Heart right ventricle (tissue), 16 donors: ENCODE results near the gene TBC1D24. TPM values are rescaled to one million over a fixed set of nuclear protein-coding genes. Genes with fewer than 3 reads are reported as not detected.
A peak's percentile ranks its signal among the peaks of the same experiment; 100 is the strongest.

ENCODE experiments used
- ATAC-seq, 8 donors: fragments of 200-7000 bp; cut with Tn5 transposase; one replicate each; pipeline ENCODE4 v1.9.1; 2020; ENCODE audit warnings: mild to moderate bottlenecking in 8 of 8, moderate library complexity in 8 of 8, moderate number of reproducible peaks in 1 of 8
- DNase-seq, 2 donors: peaks; one replicate each; pipeline ENCODE4 v3.0.0-alpha.2; 2020
- H3K27ac ChIP-seq, 10 donors: fragments of 200-600 bp; sonication (generic) in 2 of 10; one replicate each; pipeline versions ENCODE4 v1.5.0 to v1.8.0; 2020 to 2022; ENCODE audit warnings: mild to moderate bottlenecking in 3 of 10
- H3K27me3 ChIP-seq, 7 donors: fragments of 200-600 bp; one replicate each; pipeline ENCODE4 v1.8.0; 2021 to 2022; ENCODE audit warnings: mild to moderate bottlenecking in 2 of 7
- H3K36me3 ChIP-seq, 9 donors: fragments of 200-600 bp; sonication (generic) in 1 of 9; one replicate each; pipeline versions ENCODE4 v1.5.0 to v1.8.0; 2020 to 2022; ENCODE audit warnings: mild to moderate bottlenecking in 2 of 9
- H3K4me1 ChIP-seq, 9 donors: fragments of 200-600 bp; sonication (generic) in 1 of 9; one replicate each; pipeline versions ENCODE4 v1.5.0 to v1.8.0; 2020 to 2022; ENCODE audit warnings: mild to moderate bottlenecking in 4 of 9
- H3K4me3 ChIP-seq, 10 donors: fragments of 200-600 bp; sonication (generic) in 2 of 10; one replicate each; pipeline versions ENCODE4 v1.5.0 to v1.8.0; 2020 to 2022; ENCODE audit warnings: mild to moderate bottlenecking in 7 of 10, moderate library complexity in 2 of 10
- H3K9me3 ChIP-seq, 11 donors: fragments of 200-600 bp in 10 of 11; sonication (generic) in 2 of 11; one replicate each; pipeline versions ENCODE4 v1.5.0 to v1.8.0; 2013 to 2022; ENCODE audit warnings: mild to moderate bottlenecking in 2 of 11, control low read depth in 1 of 11, moderate library complexity in 1 of 11
- whole genome bisulfite sequencing, 2 donors: extraction: QIAGEN DNeasy Blood & Tissue Kit; methylation state at CpG; one replicate each; pipeline ENCODE4 v1.1.7; 2013; ENCODE audit warnings: inconsistent platforms in 1 of 2; 5-methylcytosine and 5-hydroxymethylcytosine counted together
- intact Hi-C, 10 donors: fragments of 100-400 bp; cut with DNase I; formaldehyde crosslinking; loops; one replicate each; pipeline versions ENCODE4 v1.11.1 to v1.14.2; 2022
- polyA plus RNA-seq, 2 donors: library from polyadenylated mRNA; stranded (reverse); fragments of 200-250 nt; gene quantifications; one replicate each; pipeline ENCODE4 v1.2.3, GENCODE V29; 2013
- total RNA-seq, 10 donors: library from RNA; stranded (reverse); fragmentation: NEBNext Ultra II Directional in 3 of 10; extraction: Animal tissue kit (Norgen Biotek cat#: 25700) in 3 of 10; gene quantifications; one replicate each; pipeline versions ENCODE4 v1.2.1 to v1.2.4, GENCODE V29; 2021 to 2023
- TF ChIP-seq, protein P1 (sequence below), 9 donors: fragments of 200-600 bp; sonication (generic) in 2 of 9; IDR thresholded peaks; one replicate each; pipeline versions ENCODE4 v1.5.0 to v1.8.0; 2021 to 2022; ENCODE audit warnings: antibody characterized with exemption in 9 of 9, mild to moderate bottlenecking in 5 of 9, moderate library complexity in 1 of 9
- donor health status: Arrhythmogenic right ventricular cardiomyopathy.
- donor health status: ischemic (EF 13 %, LVEDD 7.1; RV severe dilation, severe dysfunction).
- donor health status: healthy with polysubstance abuse.
- donor health status: DM: no; HTN: yes; CAD: no.
- donor health status: DM: no; HTN: no; CAD: no.
- donor health status: ischemic (EF 25% LVEDD 6.9; RV normal size, moderate dysfunction).
- donor health status: ischemic (EF 25% LVEDD 5.7; RV mildly dilated, moderate dysfunction).
- donor health status: healthy.
- donor health status: DM: yes; HTN: yes; CAD: no.
- donor health status: Ischemic cardiomyopathy.
- donor health status: ischemic (EF 35%, LVEDD 5.7; RV mildly dilated, moderate dysfunction).
- donor health status: nonischemic (EF 11% LVEDD 7.7; RV severe dilation, severe dysfunction).
- donor health status: DM: yes; HTN: yes; CAD: no.
- donor health status: PGD.
- donor health status: ischemic (EF 29% LVEDD 5.4; RV normal size, mild dysfunction).
- donor health status: nonischemic (EF 23%, LVEDD 6.1; RV moderate dilation, normal function).

Gene TBC1D24
- total and polyA plus RNA-seq, 12 donors, result 3.4 to 14.9 (median 9.0) TPM

DNA sequence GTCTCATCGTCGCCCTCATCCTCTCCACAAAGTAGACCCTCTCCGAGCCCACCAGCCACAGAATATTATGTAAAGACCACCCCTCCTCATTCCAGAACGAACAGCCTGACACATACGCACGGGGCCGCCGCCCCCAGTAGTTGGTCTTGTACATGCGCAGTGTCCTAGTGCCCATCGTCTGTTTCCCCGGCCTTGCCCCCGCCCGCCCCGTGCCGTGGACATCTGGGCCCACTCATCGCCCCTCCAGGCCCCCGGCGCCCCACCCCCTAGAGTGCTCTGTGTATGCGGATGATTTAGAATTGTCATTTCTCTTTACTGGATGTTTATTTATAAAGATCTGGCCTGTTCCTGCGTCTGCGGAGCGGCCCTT is 44.8 kb downstream of the TBC1D24 start:
- H3K9me3 ChIP-seq, result no peaks in the 10 kb centered on the region
- DNase-seq (peak in 1 of 2 donors; percentile 28), ATAC-seq (peak in 5 of 8 donors; percentile 1 to 19 (median 9))
- peak overlapping the region in 9 of 10 donors; percentile 66 to 91 (median 83) for H3K27ac ChIP-seq
- intact Hi-C loops, result no loop called here
- 36 to 37% methylated on average over 22 of the region's 22 CpGs for WGBS, 2 donors
- peaks cover 0 to 41% (median 5%) of the 10 kb centered on the region in 9 donors for H3K36me3 ChIP-seq
- H3K4me3 ChIP-seq, result peak overlapping the region in 9 of 10 donors; percentile 54 to 74 (median 62)
- H3K27me3 ChIP-seq, result no peaks in the 10 kb centered on the region
- TF ChIP-seq, protein P1, sequence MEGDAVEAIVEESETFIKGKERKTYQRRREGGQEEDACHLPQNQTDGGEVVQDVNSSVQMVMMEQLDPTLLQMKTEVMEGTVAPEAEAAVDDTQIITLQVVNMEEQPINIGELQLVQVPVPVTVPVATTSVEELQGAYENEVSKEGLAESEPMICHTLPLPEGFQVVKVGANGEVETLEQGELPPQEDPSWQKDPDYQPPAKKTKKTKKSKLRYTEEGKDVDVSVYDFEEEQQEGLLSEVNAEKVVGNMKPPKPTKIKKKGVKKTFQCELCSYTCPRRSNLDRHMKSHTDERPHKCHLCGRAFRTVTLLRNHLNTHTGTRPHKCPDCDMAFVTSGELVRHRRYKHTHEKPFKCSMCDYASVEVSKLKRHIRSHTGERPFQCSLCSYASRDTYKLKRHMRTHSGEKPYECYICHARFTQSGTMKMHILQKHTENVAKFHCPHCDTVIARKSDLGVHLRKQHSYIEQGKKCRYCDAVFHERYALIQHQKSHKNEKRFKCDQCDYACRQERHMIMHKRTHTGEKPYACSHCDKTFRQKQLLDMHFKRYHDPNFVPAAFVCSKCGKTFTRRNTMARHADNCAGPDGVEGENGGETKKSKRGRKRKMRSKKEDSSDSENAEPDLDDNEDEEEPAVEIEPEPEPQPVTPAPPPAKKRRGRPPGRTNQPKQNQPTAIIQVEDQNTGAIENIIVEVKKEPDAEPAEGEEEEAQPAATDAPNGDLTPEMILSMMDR (IDR thresholded peaks at IDR 0.05), result no peak
- peaks cover 49 to 66% (median 60%) of the 10 kb centered on the region in 9 donors for H3K4me1 ChIP-seq

DNA sequence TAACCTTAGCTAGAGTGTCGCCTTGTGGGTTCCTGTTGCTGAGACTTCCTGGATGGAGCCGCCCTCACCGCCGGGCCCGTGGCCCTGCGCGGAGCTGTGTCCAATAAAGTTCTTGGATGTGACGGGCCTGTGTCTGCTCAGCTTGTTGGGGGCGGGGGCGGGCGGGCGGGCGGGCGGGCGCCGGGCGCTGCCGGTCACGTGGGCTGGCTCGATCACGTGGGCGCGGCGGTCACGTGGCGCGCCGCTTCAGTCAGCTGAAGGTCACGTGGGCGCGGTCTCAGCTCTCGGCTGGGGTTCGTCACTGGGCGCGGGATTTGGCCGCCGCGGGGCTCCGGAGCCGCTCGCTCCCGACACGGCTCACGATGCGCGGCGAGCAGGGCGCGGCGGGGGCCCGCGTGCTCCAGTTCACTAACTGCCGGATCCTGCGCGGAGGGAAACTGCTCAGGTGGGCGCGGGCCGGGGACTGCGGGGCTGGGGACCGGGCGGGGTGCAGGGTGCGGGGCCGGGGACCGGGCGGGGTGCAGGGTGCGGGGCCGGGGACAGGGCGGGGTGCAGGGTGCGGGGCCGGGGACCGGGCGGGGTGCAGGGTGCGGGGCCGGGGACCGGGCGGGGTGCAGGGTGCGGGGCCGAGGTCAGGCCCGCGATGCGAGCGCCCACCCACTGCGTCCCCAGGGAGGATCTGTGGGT is 45.3 kb downstream of the TBC1D24 start, which contains the start of gene AMDHD2:
AMDHD2 (plus strand) TSS at position 275 of the 687 bp plus-strand sequence; CDS start at position 363, 88 bp downstream.
- ATAC-seq (peak; percentile 78 to 90 (median 86)), DNase-seq (peak; percentile 92 to 93)
- H3K27ac ChIP-seq, result peak within 1 kb of the TSS in 9 of 10 donors; percentile 66 to 91 (median 83)
- intact Hi-C loops, result no loop called here
- H3K27me3 ChIP-seq, result no peaks in the 10 kb centered on the region
- H3K4me3 ChIP-seq, result peak within 1 kb of the TSS; percentile 34 to 74 (median 62)
- H3K4me1 ChIP-seq, result peaks cover 46 to 61% (median 56%) of the 10 kb centered on the region in 9 donors
- WGBS, 2 donors, result 1% methylated on average over 63 to 83 of the region's 83 CpGs
- H3K36me3 ChIP-seq, result peaks cover 0 to 47% (median 5%) of the 10 kb centered on the region in 9 donors
- H3K9me3 ChIP-seq, result no peaks in the 10 kb centered on the region
- TF ChIP-seq, protein P1 (IDR thresholded peaks at IDR 0.05), result no peak

DNA sequence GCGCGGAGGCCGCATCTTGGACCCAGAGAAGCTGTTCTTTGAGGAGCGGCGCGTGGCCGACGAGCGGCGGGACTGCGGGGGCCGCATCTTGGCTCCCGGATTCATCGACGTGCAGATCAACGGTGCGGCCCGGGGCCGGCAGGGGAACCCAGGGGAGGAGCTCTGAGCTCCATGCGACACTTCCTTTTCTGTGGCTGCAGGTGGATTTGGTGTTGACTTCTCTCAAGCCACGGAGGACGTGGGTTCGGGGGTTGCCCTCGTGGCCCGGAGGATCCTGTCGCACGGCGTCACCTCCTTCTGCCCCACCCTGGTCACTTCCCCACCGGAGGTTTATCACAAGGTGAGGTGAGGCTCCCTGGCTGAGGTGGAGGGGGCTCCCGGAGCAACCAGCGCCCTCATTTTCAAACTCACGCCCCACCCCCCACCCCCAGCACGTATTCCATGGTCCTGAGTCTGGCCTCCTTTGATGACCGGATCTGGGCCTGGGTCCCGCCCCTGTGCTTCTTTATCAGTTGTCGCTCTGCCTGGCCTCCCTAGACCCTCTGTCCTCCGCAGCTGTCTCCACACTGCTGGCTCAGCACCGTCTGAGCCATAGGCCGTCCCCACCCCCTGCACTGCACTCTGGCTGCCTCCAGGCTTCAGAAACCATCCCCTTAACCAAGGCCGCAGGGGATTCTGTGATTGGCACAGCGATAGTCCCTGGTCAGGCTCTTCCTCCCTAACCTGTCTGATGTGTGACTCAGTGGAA is 46.0 kb downstream of the TBC1D24 start:
- Histone ChIP-seq H3K4me3 (peak overlapping the region; percentile 22 to 74 (median 62)), H3K9me3 (no peaks in the 10 kb centered on the region), H3K27me3 (no peaks in the 10 kb centered on the region), H3K36me3 (peaks cover 0 to 54% (median 5%) of the 10 kb centered on the region in 9 donors), H3K27ac (peak overlapping the region in 9 of 10 donors; percentile 19 to 91 (median 83)), H3K4me1 (peaks cover 38 to 53% (median 49%) of the 10 kb centered on the region in 9 donors)
- 18 to 22% methylated on average over 37 to 41 of the region's 41 CpGs for WGBS, 2 donors
- ATAC-seq (no peak), DNase-seq (peak; percentile 9 to 30)
- TF ChIP-seq, protein P1 (IDR thresholded peaks at IDR 0.05), result no peak
- intact Hi-C loops, result no loop called here

DNA sequence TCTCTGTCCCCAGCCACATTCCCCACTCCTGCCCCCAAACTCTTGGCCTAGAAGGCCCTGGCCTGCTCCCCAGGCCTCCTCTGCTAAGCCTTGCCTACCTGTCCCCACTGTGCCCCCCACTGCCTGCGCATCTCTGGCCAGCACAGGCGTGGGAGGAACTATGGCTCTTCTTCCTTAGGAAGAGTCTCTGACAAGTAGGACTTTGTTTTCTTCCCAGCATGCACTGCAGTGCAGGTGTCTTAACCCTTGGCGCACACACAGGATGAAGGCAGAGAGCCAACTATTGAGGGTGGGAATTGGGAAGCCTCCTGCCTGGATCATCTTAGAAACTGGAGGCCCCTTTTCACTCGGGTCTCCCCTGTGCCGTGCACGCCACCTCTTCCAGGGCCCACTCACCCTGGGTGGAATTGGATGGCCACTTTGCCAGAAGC is 48.9 kb downstream of the TBC1D24 start:
- intact Hi-C loops, result no loop called here
- no peak overlapping the region for H3K27ac ChIP-seq
- DNase-seq (no peak), ATAC-seq (no peak)
- H3K9me3 ChIP-seq, result no peaks in the 10 kb centered on the region
- no peaks in the 10 kb centered on the region for H3K27me3 ChIP-seq
- H3K4me1 ChIP-seq, result peaks cover 16 to 25% (median 21%) of the 10 kb centered on the region in 9 donors
- TF ChIP-seq, protein P1 (IDR thresholded peaks at IDR 0.05), result no peak
- WGBS, 2 donors, result 87 to 92% methylated on average over 6 of the region's 6 CpGs
- H3K4me3 ChIP-seq, result no peak overlapping the region
- H3K36me3 ChIP-seq, result peaks cover 0 to 82% (median 15%) of the 10 kb centered on the region in 9 donors
